ENCODE results near the gene PPWD1.
A peak's percentile ranks its signal among the peaks of the same experiment; 100 is the strongest.
"Not testable (repeated sequence)": the region's sequence is repeated elsewhere in the genome, so short reads cannot be mapped to it uniquely, and the experiment has no call there.

The PPWD1 gene

GRCh38 chr5:65611524-65611923 lies 48.4 kb downstream of the PPWD1 start:
- H3K4me3 ChIP-seq (replicated peaks; ENCODE audit: low read depth, low read length) = no peak overlapping the region
- DNase-seq (ENCODE audit: extremely low read depth, insufficient read length) = no peak
- no peaks in the 10 kb centered on the region; the same call in 1 of the 2 replicates for H3K36me3 ChIP-seq (ENCODE audit: control insufficient read depth, insufficient read depth, low read length)
- TF ChIP-seq, protein P1, sequence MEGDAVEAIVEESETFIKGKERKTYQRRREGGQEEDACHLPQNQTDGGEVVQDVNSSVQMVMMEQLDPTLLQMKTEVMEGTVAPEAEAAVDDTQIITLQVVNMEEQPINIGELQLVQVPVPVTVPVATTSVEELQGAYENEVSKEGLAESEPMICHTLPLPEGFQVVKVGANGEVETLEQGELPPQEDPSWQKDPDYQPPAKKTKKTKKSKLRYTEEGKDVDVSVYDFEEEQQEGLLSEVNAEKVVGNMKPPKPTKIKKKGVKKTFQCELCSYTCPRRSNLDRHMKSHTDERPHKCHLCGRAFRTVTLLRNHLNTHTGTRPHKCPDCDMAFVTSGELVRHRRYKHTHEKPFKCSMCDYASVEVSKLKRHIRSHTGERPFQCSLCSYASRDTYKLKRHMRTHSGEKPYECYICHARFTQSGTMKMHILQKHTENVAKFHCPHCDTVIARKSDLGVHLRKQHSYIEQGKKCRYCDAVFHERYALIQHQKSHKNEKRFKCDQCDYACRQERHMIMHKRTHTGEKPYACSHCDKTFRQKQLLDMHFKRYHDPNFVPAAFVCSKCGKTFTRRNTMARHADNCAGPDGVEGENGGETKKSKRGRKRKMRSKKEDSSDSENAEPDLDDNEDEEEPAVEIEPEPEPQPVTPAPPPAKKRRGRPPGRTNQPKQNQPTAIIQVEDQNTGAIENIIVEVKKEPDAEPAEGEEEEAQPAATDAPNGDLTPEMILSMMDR (IDR thresholded peaks at IDR 0.05; ENCODE audit: insufficient read depth, low read length, poor library complexity, severe bottlenecking) = no peak
- H3K27me3 ChIP-seq (replicated peaks; ENCODE audit: control insufficient read depth, insufficient read depth, low read length) = no peaks in the 10 kb centered on the region

DNA sequence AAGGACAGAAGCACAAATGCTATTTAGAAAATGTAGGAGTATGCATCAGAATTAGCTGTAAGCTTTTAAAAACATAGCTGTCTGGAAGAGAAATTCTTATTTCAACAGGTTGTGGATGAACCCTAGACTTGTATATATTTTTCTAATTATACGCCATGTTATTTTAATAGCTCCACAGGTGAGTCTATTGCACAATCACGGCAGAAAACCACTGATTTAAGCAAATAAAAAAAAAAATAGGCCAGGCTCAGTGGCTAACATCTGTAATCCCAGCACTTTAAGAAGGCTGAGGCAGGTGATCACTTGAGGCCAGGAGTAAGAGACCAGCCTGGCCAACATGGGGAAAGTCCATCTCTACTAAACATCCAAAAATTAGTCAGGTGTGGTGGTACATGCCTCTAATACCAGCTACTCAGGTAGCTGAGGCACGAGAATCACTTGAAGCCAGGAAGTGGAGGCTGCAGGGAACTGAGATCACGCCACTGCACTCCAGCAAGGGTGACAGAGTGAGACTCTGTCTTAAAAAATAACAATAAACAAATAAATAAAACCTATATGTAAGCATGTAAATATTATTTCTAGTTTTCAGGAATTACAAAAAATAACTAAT lies 49.3 kb downstream of the PPWD1 start:
- TF ChIP-seq, protein P1 (IDR thresholded peaks at IDR 0.05; ENCODE audit: insufficient read depth, low read length, poor library complexity, severe bottlenecking) = no peak
- Histone ChIP-seq H3K4me3 (replicated peaks; ENCODE audit: low read depth, low read length) (no peak overlapping the region), H3K36me3 (ENCODE audit: control insufficient read depth, insufficient read depth, low read length) (no peaks in the 10 kb centered on the region; the same call in 1 of the 2 replicates), H3K27me3 (replicated peaks; ENCODE audit: control insufficient read depth, insufficient read depth, low read length) (no peaks in the 10 kb centered on the region)
- DNase-seq (ENCODE audit: extremely low read depth, insufficient read length) = no peak

DNA sequence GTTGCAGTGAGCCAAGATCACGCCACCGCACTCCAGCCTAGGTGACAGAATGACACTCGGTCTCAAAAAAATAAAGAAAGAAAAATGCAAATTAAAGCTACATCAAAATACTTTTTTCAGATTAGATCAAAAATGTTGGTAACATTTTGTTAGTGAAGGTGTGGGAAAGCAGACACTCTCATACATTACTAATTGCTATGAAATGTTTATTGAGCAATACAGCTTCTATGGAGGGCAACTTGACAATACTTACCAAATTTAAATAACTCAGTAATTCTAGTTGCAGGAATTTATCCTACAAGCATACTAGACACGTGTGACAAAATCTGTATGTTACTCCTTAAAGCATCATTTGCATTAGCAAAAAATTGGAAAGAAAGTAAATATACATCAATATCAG lies 56.9 kb downstream of the PPWD1 start:
- H3K27me3 ChIP-seq (replicated peaks; ENCODE audit: control insufficient read depth, insufficient read depth, low read length) = no peaks in the 10 kb centered on the region

DNA sequence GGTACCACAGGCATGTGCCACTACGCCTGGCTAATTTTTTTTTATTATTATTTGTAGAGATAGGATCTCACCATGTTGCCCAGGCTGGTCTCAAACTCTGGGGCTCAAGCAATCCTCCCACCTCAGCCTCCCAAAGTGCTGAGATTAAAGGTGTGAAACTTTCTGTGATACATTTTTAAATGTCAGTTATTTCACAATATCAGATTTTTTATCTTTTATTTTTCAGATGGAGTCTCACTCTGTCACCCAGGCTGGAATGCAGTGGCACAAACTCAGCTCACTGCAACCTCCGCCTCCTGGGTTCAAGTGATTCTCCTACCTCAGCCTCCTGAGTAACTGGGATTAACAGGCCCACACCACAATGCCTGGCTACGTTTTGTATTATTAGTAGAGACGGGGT lies 58.9 kb downstream of the PPWD1 start:
- DNase-seq (ENCODE audit: extremely low read depth, insufficient read length); H3K27me3 ChIP-seq (replicated peaks; ENCODE audit: control insufficient read depth, insufficient read depth, low read length); H3K4me3 ChIP-seq (replicated peaks; ENCODE audit: low read depth, low read length); H3K36me3 ChIP-seq (ENCODE audit: control insufficient read depth, insufficient read depth, low read length): not testable (repeated sequence)

More for the DNA sequence above, 56.9 kb downstream of the PPWD1 start:
- Histone ChIP-seq H3K36me3 (ENCODE audit: control insufficient read depth, insufficient read depth, low read length) (no peaks in the 10 kb centered on the region), H3K4me3 (replicated peaks; ENCODE audit: low read depth, low read length) (no peak overlapping the region)
- DNase-seq (ENCODE audit: extremely low read depth, insufficient read length) = no peak
- TF ChIP-seq, protein P1 (IDR thresholded peaks at IDR 0.05; ENCODE audit: insufficient read depth, low read length, poor library complexity, severe bottlenecking) = no peak

DNA sequence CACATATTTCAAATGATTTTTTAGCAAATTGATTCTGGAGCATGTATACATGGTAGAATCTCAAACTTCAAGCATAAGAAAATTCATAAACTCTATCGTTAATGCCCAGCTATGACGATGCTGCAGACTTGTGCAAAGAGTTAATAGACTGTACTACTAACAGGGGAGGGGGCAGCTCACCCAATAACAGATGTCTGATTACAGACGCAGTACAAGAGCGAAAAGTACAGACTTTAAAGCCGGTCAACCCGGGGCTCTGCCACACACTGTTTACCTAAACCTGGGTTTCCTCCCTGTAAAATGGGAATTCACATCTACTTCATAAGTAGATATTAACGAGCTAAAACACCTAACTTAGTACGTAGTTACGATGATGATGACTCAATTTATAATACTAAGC lies 60.4 kb downstream of the PPWD1 start:
- no peak for DNase-seq (ENCODE audit: extremely low read depth, insufficient read length)
- Histone ChIP-seq H3K36me3 (ENCODE audit: control insufficient read depth, insufficient read depth, low read length) (no peaks in the 10 kb centered on the region; the same call in none of the 2 replicates), H3K27me3 (replicated peaks; ENCODE audit: control insufficient read depth, insufficient read depth, low read length) (no peaks in the 10 kb centered on the region), H3K4me3 (replicated peaks; ENCODE audit: low read depth, low read length) (peak overlapping the region; percentile 81)
- TF ChIP-seq, protein P1 (IDR thresholded peaks at IDR 0.05; ENCODE audit: insufficient read depth, low read length, poor library complexity, severe bottlenecking) = no peak

GRCh38 chr5:65624025-65624570 lies 61.0 kb downstream of the PPWD1 start, which contains the start of gene TRIM23:
Gene TRIM23, minus strand, starts transcription at chr5:65624333. Its CDS starts 59 bp downstream, at chr5:65624274.
- TF ChIP-seq, protein P1 (IDR thresholded peaks at IDR 0.05; ENCODE audit: insufficient read depth, low read length, poor library complexity, severe bottlenecking) = no peak
- no peaks in the 10 kb centered on the region; the same call in none of the 2 replicates for H3K36me3 ChIP-seq (ENCODE audit: control insufficient read depth, insufficient read depth, low read length)
- peak within 1 kb of the TSS; percentile 81 for H3K4me3 ChIP-seq (replicated peaks; ENCODE audit: low read depth, low read length)
- DNase-seq (ENCODE audit: extremely low read depth, insufficient read length) = peak; percentile 93
- no peaks in the 10 kb centered on the region for H3K27me3 ChIP-seq (replicated peaks; ENCODE audit: control insufficient read depth, insufficient read depth, low read length)
